DMS153 (cell line): ENCODE data around the gene CCDC182.

Experiments
- DNase-seq: peaks from one replicate; lab custom pipeline; 2025; lab: John Stamatoyannopoulos, UW

Gene CCDC182

DNA sequence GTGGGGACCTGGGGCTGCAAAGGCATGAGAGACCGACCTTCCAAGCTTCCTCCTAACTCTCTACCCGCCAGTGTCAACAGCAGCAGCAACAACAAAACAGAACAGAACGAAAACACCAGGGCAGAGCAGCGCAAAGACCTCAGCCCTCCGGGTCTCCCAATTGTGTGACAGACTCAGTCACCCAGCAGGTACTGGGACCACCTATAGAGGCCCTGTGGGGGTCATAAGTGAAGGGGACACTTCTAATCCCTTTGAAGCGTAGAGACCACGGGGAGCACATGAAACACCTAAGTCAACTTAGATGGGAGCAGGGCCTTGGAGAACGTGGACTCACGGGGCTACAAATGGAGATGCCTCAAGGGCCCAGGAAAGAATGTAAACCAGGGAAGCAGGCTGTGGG is 12.6 kb upstream of the CCDC182 start:
- no peak for DNase-seq

DNA sequence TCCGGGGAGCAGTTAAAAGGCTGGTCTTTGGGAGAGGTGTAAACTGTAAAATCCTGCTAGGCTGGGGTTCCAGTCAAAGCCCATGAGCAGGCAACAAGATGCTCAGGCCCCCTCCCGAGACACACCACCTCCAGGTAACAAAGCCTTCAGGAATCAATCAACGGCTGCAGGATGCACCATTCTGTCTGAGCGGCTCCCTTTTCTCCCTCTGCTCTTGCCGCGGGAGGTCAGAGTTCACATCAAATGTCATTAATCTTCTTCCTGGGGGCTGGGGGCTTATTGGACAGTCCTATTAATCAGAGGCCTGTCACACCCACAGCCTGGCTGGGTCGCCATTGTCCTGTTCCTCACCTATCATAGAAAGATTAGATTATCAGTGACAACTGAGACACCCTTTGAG is 11.9 kb upstream of the CCDC182 start:
- no peak for DNase-seq

DNA sequence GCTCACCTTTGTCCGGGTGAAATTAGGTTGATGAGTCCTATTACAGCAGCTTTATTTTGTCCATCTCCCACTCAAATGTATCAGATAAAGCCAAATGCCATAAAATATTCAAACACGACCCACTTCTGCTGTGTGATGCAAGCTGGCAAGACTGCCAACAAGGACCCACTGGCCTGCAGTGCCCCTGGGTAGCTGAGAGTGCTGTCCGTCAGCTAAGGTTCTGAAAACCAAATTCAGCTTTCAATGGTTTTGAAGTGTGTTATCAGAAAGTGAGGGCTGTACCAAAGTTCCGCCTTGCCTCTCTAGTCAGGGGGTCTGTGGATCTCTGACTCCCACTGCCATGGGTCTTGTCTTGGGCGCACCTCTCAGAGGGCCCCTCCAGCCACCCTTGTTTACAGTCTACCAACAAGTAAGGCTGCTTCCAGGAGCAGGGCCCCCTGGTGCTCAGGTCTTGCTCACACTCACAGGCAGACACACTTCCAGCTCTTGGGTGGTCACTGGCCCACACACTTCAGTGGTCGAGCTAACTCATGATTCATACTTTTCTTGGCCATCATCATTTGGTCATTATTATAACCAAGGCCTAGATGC is 10.5 kb upstream of the CCDC182 start:
- no peak for DNase-seq

DNA sequence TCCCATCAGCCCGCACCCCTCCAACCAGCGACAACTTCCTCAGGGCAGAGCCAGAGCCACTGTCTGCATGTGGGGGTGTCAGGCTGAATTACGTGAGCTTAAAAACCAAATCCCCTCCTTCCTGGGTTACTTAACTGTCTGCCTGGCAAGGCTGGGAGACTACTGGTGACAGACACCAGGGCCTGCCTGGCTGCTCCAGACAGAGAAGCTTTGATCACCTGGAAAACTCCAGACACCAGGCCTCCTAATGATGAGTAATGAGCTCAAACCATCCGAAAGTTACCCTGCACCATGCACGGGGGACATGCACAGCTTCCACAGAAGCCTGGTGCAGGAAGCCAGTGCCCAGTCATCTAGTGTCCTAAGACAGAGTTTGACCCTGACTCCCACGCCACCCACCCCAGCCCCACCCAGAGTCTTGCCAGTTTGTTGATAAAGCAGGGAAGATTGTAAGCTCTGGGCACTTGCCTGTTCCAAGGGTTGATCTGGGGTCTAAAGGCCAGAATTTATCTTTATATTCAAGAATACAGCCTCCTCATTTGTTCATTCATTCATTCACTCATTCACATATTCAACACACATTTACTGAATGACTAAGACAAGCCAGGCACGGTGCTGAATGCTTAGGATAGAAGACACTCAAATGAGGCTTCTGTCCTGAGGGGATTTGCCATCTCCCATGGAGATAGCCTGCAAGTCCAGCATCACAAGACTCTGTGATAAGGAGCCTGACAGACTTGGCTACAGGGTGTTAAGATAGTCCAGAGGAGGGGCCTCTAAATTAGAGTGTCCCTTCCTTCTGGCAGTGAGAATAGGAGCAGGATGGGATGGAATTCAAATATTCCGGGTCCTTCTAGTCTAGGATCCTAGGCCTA is 7.2 kb upstream of the CCDC182 start:
- no peak for DNase-seq

DNA sequence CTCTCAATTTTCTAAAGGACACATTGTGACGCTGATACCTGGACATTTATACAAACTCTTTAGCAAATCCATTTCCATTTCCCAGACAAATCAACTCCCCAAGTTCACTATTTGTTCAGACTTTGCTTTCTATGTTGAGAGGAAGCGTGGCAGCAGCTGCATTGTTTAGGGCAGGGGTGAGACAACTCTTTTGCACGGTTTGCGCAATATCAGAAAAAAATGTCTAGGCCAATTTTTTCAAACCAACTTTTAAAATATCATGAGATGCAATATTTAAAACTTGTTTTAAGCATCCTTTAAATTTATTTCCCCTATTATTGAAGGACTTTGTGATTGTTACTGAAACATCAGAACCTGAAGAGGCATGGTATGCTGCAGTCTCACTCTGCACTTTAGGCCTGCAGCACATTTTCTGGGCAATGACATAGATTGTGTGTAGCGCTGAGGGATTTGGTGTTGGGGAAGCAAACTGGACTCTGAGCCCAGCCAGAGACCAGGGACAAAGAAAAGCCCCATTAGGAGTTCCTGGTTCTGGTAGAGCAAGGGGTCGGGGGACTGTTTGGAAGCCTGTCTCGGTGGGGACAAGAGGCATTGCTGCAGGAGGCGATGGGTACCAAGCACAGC is 6.4 kb upstream of the CCDC182 start:
- no peak for DNase-seq

DNA sequence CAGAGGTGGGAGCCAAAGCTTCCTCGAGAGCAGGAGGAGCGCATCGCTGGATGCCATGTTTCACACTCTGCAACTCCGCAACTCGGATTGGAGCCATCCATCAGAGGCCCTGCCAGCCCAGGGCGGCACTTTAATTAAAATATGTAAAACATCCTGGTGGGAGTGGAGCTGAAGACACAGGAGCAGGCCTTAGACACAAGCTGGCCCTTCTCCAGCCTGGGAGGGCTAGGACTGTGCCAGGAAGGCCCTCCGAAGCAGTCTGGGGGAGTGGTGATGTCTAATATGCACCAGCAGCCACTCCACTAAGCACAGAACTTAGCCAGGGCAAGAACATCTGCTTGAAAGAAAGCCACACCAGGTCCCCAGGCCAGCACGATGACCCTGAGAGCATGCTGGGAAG is 5.8 kb upstream of the CCDC182 start:
- no peak for DNase-seq

DNA sequence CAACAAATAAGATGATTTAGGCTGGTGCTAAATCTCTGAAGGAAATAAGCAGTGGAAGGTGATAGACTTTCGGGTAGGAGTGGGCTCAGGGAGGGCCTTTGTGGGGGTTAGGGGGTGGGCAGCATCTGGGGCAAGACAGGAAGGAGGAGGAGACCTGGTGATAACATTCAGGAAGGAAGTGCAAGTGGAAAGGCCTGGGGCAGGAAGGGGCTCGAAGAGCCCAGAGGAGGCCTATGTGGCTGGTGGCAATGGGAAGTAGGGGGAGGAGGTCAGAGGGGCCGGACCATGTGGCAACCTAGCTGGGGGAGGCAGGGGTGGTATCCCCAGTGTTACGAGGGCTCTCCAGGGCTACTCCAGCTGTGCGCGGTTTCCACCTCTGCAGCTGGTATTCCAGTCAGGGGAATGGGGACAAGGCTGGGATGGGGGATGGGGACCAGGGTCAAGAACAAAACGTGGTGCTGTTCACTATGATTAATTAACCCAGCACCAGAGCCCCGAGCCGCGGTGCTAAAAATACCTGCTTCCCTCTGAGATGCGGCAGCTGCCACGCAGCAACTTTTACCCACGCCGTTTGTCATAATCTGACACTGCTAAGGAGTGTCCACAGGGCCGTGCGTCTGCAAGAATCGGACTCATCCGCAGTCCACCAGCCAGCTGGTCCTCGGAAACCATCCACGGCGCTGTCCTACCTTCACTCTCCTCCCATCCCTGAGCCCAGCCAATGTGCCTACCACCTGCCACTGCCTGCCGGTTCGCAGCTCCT is 5.2 kb upstream of the CCDC182 start:
- DNase-seq, result no peak

DNA sequence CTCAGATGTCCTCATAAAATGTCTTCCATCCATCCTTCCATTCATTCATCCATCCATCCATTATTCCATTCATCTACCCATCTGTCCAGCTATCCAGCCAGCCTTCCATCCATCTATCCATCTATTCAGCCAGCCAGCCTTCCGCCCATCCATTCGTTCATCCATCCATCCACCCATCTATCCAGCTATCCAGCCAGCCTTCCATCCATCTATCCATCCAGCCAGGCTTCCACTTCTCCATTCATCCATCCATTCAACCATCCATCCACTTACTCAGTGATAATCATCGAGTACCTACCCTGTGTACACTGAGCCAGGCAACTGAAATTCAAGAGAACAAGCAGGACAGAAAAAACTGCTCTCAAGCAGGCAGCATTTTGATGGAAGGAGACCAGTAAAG is 4.6 kb upstream of the CCDC182 start:
- no peak for DNase-seq

DNA sequence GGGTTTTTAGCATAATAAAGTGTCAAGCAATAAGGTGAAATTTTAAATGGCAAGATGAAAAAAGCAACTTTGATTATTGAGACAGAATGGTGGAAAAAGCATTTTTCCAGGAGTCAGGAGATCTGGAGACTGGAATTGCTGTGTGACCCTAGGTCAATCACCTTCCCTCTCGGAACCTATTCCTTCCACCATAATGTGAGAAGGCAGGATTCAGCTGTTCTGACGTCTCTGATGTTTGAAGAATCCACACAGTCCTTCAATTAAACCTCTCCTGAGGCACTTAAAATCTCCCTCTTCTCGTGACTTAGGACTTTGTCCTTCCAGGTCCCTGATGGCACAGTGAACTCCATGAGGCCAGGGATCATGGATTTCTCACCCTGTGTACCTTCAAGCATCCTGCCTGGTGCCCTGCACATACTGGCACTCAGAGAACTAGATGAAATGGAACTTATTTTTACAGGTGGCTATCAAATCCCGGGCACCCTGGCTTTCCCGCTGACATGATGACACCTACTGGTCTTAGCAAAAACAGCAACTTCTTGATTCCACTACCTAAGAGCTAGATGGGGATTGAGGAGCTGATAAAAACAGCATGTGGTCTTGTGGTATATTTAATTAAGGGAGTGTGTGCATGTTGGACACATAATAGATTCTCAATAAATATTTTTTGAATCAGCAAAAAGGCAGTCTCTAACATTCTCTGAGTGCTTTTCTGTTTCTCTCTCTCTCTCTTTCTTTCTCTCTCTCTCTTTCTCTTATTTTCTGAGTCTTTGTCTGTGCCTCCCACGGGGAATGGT is 2.3 kb upstream of the CCDC182 start:
- DNase-seq, result peak; percentile 59

DNA sequence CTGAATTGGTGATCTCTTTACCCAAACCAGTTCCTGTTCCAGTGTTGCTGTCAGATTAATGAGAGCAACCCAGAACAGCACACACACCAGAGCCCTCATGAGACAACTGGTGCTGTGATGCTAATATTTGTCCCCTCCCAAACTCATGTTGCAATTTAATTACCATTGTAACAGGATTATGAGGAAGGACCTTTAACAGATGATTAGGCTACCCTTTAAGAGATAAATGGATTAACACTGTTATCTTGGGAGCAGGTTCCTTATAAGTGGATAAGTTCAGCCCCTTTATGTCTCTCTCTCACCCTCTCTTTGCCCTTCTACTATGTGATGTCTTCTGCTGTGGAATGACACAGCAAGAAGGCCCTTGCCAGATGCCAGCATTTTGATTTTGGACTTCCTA is 1.1 kb upstream of the CCDC182 start:
- DNase-seq, result no peak

DNA sequence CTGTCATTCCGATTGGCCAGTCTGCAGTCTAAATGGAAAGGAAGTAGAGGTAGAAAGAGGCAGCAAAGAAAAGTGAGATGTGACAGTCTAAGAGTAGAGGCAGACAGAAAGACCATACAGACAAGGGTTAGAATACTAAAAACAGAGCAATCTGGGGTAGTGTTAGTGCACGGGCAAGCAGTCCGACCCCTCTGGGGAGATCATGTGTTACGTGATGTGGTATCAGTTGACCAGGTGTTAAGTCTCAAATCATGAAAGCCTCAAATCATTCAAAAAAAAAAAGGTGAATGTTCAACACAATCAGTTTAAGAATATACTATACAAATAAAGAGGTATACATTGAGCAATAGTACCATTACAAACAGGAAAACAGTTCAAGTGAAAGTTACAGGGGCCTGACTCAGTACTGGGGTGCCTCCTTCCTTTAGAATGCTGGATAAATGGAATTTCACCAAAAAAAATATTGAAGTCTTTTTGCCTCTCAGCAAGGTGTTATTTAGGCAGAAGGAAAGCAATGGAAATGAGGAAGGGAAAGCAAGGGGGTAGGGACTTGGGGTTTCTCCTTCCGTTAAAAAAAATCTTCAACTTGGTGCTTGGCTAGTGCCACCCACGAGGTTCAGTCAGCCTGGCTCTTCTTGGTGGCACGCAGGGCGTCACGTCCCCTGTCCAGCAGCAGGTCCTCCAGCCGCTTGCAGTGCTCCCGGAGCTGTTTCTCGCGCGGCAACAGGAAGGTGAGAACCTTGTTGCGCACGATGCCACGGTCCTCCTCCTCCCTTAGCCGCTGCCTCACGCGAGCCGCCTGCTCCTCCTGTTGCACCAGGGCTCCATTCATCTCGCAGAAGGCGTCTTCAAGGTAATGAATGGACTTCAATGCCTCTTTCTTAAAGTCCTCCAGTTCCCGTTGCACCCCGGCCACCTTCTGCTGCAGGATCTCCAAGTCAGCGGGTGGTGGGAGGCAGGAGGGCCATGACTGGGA is 616 bp downstream of the CCDC182 start:
- DNase-seq, result no peak

DNA sequence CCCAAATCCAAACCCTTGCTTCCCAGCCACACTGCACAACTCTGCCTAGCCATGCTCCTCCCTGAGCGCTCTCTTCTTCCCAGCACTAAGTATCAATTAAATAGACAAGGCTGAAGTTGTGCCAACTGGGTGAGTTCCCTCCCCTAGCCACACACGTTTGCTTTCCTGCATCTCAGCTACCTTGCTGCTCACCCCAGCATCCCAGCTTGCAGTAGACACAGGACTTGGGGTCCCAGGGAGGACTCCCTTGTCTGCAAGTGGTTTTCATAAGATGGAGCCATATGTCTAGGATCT is 4.9 kb downstream of the CCDC182 start:
- DNase-seq, result no peak

DNA sequence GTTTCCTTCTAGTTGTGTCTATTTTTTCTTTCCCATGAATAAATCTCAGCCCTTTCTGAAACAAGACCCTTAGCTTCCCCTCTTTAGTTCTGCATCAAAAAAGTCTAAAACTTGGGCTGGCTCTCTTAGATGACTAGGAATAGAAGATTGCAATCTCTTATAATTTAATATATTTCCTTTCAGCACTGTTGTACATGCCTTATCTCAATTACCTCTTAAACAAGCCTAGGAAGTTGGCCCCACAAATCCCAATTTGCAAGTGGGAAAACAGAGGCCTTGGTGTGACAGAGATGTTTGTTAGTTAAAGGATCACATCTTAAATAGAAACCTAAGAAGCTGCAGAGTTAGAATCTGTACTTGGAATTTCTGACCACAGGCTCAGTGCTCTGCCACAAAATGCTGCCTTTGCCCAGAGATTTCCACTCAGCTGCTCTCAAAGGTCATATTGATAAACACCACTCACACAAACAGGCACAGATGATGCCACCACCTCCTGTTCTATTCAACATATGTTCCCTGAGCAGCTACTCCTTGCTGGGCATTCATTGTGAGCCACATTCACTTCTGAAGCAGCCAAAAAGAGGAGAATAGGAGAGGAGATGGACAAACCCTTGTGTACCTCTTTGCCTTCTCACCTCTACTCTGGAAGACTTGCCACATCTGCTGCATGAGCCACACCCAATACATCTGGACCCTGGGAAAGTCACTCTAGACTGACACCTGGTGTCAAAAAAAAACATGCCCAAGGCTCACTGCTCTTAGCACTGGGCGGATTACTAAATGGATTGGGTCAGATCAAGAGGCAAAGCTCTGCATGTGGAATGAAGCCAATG is 5.5 kb downstream of the CCDC182 start:
- no peak for DNase-seq

DNA sequence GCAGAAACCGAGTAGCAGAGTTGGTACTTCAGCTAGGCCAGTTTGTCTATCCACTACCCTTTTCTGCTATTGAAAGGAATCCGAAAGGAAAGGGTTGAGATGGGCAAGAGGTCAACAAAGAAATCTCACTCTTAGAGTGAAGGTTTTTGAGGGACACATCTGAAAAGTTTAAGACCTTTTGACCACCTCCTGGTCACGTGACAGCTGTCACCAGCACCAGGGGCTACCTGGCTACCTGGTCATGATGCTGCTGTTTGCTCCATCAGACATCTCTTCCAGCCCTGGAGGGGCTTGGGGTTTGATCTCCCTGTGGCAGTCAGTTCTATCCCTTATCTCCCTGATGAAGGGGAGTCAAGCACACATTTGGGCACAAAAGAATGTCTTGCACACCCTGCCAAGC is 7.6 kb downstream of the CCDC182 start:
- DNase-seq, result no peak

DNA sequence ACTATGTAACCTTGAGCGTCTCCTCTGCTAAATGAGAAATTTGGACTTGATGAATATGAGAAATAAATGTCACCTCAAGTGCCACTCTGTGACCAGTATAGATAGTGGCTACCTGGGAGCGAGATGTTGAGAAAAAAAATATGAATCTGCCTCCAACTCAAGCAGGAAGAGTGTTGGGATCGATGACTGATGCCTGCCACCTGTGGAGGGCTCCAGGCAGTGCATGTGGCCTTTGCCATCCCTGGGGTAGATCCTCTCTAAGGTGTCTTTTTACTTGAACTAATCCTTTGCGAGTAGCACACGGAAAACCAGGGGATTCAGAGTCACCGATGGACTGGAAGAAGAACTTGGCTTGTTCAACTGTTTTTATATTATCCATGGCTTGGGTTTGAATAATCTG is 9.4 kb downstream of the CCDC182 start:
- peak; percentile 21 for DNase-seq

DNA sequence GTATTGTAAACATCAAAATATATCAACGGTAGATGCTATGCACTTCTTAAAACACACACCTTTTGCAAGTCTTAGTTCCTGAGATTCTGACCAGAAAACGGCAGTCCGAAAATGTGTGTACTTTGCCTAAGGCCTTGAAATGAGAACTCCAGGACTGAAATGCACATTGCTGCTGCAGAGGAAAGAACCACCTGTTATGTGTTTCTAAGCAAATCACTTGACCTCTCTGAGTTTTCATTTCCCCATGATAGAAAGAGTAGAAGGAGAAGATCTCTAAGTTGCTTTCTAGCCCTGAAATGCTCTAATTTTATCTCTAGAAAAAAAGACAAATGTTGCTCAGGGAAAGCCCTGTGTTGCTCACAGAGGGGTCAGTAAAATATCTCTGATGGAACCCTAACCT is 9.9 kb downstream of the CCDC182 start:
- DNase-seq, result no peak

DNA sequence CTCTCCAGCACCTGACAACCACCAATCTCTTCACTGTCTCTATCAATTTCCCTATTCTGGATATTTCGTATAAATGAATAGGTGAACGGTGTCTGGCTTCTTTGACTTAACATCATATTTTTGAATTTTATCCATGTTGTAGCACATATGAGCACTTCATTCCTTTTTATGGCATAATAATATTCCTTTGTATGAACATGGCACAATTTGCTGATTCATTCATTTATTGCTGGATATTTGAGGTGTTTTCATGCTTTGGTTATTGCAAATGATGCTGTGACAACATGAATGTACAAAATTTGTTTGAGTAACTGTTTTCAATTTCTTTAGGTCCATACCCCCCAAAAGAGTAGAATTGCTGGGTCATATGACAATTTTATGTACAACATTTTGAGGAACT is 12.0 kb downstream of the CCDC182 start:
- no peak for DNase-seq

DNA sequence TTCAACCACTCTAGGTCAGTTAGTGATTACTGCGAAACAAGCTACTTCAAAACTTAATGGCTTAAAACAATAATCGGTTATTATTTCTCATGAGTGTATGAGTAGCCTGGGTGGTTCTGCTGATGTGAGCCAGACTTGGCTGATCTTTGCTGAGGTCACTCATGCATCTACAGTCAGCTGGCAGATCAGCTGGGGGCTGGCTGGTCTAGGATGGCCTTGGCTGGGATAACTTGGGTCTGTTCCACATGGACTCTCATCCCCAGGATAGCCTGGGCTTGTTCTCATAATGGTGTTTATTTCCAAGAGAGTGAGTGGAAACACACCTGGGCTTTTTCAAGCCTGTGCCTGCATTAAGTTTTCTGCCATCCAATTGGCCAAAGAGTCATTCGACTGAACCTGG is 13.0 kb downstream of the CCDC182 start:
- no peak for DNase-seq

DNA sequence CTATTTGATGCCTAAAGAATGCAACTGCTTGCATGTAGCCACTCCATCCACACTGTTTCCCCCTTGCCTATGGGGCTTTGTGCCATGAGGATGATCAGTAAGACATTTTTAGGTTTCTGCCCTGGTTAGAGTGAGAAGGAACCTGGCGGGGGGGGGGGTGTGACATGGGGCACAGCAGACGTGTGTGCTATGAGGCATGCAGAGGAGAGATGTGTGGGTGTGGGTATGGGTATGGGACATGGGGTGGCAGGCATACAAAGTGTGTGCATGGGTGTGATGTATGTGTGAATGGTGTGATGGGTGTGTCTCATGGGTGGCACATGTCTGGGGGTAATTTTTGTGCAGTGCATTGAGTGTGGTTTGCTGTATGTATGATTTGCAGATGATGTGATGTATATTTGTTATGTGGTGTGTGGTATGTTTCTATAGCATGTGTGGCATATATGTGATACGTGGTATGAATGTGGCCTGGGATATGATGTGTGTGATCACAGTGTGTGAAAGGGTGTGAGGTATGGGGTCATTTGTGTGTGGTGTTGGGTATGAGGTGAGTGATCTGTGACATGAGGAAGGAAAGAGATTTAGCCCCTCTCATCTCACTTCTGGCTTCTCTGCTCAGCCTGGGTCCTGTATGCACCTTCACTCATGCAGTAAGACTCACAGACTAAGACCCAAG is 14.9 kb downstream of the CCDC182 start:
- DNase-seq, result no peak
